HG03139 (cell line): ENCODE data around the gene HOXA3.

Source experiments
- ATAC-seq: cut with Tn5 transposase; IDR thresholded peaks from one replicate; pipeline ENCODE4 v1.9.1; 2021; ENCODE audit not compliant: unreplicated experiment

The HOXA3 gene

GRCh38 chr7:27095050-27095896 lies 57.1 kb downstream of the HOXA3 start:
- ATAC-seq: no peak

GRCh38 chr7:27094304-27095049 lies 57.9 kb downstream of the HOXA3 start:
- ATAC-seq: no peak

- no peak for ATAC-seq
Measured at GRCh38 chr7:27093184-27093895, 59.0 kb downstream of the HOXA3 start.

- ATAC-seq: no peak
Measured at GRCh38 chr7:27092819-27093110, 59.6 kb downstream of the HOXA3 start.

GRCh38 chr7:27091941-27092818 lies 60.2 kb downstream of the HOXA3 start:
- no peak for ATAC-seq

- no peak for ATAC-seq
Measured at GRCh38 chr7:27091105-27091504, 61.3 kb downstream of the HOXA3 start.

- ATAC-seq: no peak
Measured at GRCh38 chr7:27088002-27088922, 64.1 kb downstream of the HOXA3 start.

GRCh38 chr7:27083646-27084045 lies 68.7 kb downstream of the HOXA3 start:
- no peak for ATAC-seq

GRCh38 chr7:27082171-27082570 lies 70.2 kb downstream of the HOXA3 start:
- ATAC-seq: no peak

GRCh38 chr7:27080844-27081436 lies 71.4 kb downstream of the HOXA3 start:
- ATAC-seq: no peak

GRCh38 chr7:27079234-27079975 lies 73.0 kb downstream of the HOXA3 start:
- ATAC-seq: no peak

- ATAC-seq: no peak
Measured at GRCh38 chr7:27078616-27079233, 73.7 kb downstream of the HOXA3 start.

- ATAC-seq: no peak
Measured at GRCh38 chr7:27073076-27073475, 79.3 kb downstream of the HOXA3 start.

- ATAC-seq: no peak
Measured at GRCh38 chr7:27071622-27072390, 80.6 kb downstream of the HOXA3 start.

- ATAC-seq: no peak
Measured at GRCh38 chr7:27068259-27068658, 84.1 kb downstream of the HOXA3 start.

GRCh38 chr7:27066148-27066547 lies 86.2 kb downstream of the HOXA3 start:
- no peak for ATAC-seq

- ATAC-seq: no peak
Measured at GRCh38 chr7:27065709-27066108, 86.7 kb downstream of the HOXA3 start.

GRCh38 chr7:27064661-27065060 lies 87.7 kb downstream of the HOXA3 start:
- no peak for ATAC-seq
